Measurements from ENCODE around the gene DTNBP1.

- no peak for TF ChIP-seq CTCF (conservative IDR thresholded peaks at IDR 0.05 in 1 of 2, IDR thresholded peaks at IDR 0.05 in 1 of 2; ENCODE audit: low read depth in 1 of 2, low read length in 2 of 2)
- no peak for TF ChIP-seq EZH2 (IDR thresholded peaks at IDR 0.05; ENCODE audit: low read length, missing control alignments)
These were observed 43.2 kb upstream of the DTNBP1 start for GRCh38 chr6:15705981-15706380.
